OCI-LY7 (cell line): Measurements from ENCODE around the gene PRKG1. TPM values are rescaled to one million over a fixed set of nuclear protein-coding genes. Genes with fewer than 3 reads are reported as not detected.

Experiments used
- BruUV-seq: library from RNA; stranded (reverse); fragments of 400-500 nt; replicated peaks from 2 replicates; lab custom pipeline; 2021; lab: Mats Ljungman, UMichigan
- CTCF ChIA-PET: fragments of 300-600 bp; sonication (Branson Sonifier 250); formaldehyde crosslinking; loops from one replicate; lab custom pipeline; 2022; ENCODE audit warnings: antibody characterized with exemption; ENCODE audit not compliant: unreplicated experiment; lab: Charles Lee
- POLR2A ChIA-PET: fragments of 300-600 bp; sonication (Branson Sonifier 250); formaldehyde crosslinking; loops from one replicate; lab custom pipeline; 2022; ENCODE audit warnings: antibody characterized with exemption; lab: Charles Lee
- DNase-seq: peaks from one replicate; pipeline ENCODE4 v3.0.0-alpha.2; 2015; ENCODE audit warnings: low spot score
- H2AFZ ChIP-seq: fragments of 200-600 bp; sonication (generic), shearing (Covaris generic); 2 replicates; pipeline ENCODE4 v1.6.1; 2014; ENCODE audit warnings: mild to moderate bottlenecking, antibody characterized with exemption, low read length, moderate library complexity
- H3K27ac ChIP-seq: fragments of 200-600 bp; sonication (generic); 2 replicates; pipeline ENCODE4 v1.5.1; 2014; ENCODE audit warnings: mixed run types, low read depth, mild to moderate bottlenecking, moderate library complexity, low read length, inconsistent platforms; ENCODE audit not compliant: poor library complexity, severe bottlenecking
- H3K36me3 ChIP-seq: fragments of 200-600 bp; sonication (generic); 2 replicates; pipeline ENCODE4 v1.6.1; 2014; ENCODE audit warnings: mild to moderate bottlenecking, antibody characterized with exemption, low read length, moderate library complexity, mixed read lengths; ENCODE audit not compliant: insufficient read depth
- H3K4me1 ChIP-seq: fragments of 200-600 bp; sonication (generic); 2 replicates; pipeline ENCODE4 v1.5.1; 2014; ENCODE audit warnings: mild to moderate bottlenecking, low read length; ENCODE audit not compliant: insufficient read depth, poor library complexity, severe bottlenecking
- H3K4me2 ChIP-seq: fragments of 200-600 bp; sonication (generic); 2 replicates; pipeline ENCODE4 v1.6.1; 2014; ENCODE audit warnings: mild to moderate bottlenecking, low read length
- H3K4me3 ChIP-seq: fragments of 200-600 bp; sonication (generic); 2 replicates; pipeline ENCODE4 v1.5.1; 2014; ENCODE audit warnings: mild to moderate bottlenecking, low read depth, low read length; ENCODE audit not compliant: poor library complexity, severe bottlenecking
- H3K79me2 ChIP-seq: fragments of 200-600 bp; sonication (generic); 2 replicates; pipeline ENCODE4 v1.6.1; 2016; ENCODE audit warnings: low read depth, mild to moderate bottlenecking, low read length, moderate library complexity, mixed read lengths; ENCODE audit not compliant: insufficient read depth
- H3K9me2 ChIP-seq: fragments of 200-600 bp; sonication (generic); 2 replicates; pipeline ENCODE4 v1.6.1; 2016; ENCODE audit warnings: mild to moderate bottlenecking, low read length, mixed read lengths; ENCODE audit not compliant: insufficient read depth
- H3K9me3 ChIP-seq: fragments of 200-600 bp; sonication (generic); 2 replicates; pipeline ENCODE4 v1.6.1; 2014; ENCODE audit warnings: mild to moderate bottlenecking, mixed run types, low read length, mixed read lengths
- H4K20me1 ChIP-seq: fragments of 200-600 bp; sonication (generic); 2 replicates; pipeline ENCODE4 v1.6.1; 2014; ENCODE audit warnings: mild to moderate bottlenecking, antibody characterized with exemption, low read length, moderate library complexity, mixed read lengths; ENCODE audit not compliant: insufficient read depth
- CTCF ChIP-seq: fragments of 200-600 bp; sonication (generic); conservative IDR thresholded peaks from 2 replicates; pipeline ENCODE4 v1.5.1; 2014; ENCODE audit warnings: mild to moderate bottlenecking, antibody characterized with exemption, low read length, moderate library complexity, mixed read lengths
- EZH2phosphoT487 ChIP-seq: fragments of 200-600 bp; sonication (generic); IDR thresholded peaks from 2 replicates; pipeline ENCODE4 v1.6.1; 2018; ENCODE audit warnings: low read depth, borderline replicate concordance, mild to moderate bottlenecking, mixed run types, antibody characterized with exemption, low read length, moderate library complexity, mixed read lengths
- intact Hi-C: fragments of 100-400 bp; cut with micrococcal nuclease; formaldehyde crosslinking; loops from one replicate; pipeline ENCODE4 v1.10.0; 2022; ENCODE audit not compliant: unreplicated experiment
- total RNA-seq, 2 experiments: library from RNA; depleted of rRNA in 1 of 2; stranded (reverse); fragments of >200 nt in 1 of 2; shearing (Covaris generic) in 1 of 2; gene quantifications; 2 replicates each; pipeline ENCODE4 v1.2.3, GENCODE V29; 2014 to 2022

The PRKG1 gene
- total RNA-seq, 2 experiments from 2014 or later: not detected

GRCh38 chr10:51896849-51897248 is 822.6 kb downstream of the PRKG1 start:
- Histone ChIP-seq H3K36me3 (no peaks in the 10 kb centered on the region), H3K4me3 (no peak overlapping the region), H3K4me1 (no peaks in the 10 kb centered on the region), H3K9me2 (no peaks in the 10 kb centered on the region), H4K20me1 (no peaks in the 10 kb centered on the region), H3K79me2 (no peaks in the 10 kb centered on the region), H2AFZ (no peak overlapping the region), H3K9me3 (no peaks in the 10 kb centered on the region), H3K4me2 (no peak overlapping the region), H3K27ac (no peak overlapping the region)
- no TSS peak for BruUV-seq
- no peak for DNase-seq
- CTCF ChIA-PET: no interaction called here
- no peak for TF ChIP-seq CTCF
- no peak for TF ChIP-seq EZH2phosphoT487
- intact Hi-C loops: no loop called here
- POLR2A ChIA-PET: no interaction called here

GRCh38 chr10:51897560-51897959 is 823.3 kb downstream of the PRKG1 start:
- POLR2A ChIA-PET: interaction anchor here (0.7 kb wide), 1 partner anchor 111 kb away, joined by 3 read pairs; no protein-coding TSS in a partner anchor
- BruUV-seq: no TSS peak
- TF ChIP-seq EZH2phosphoT487: no peak
- TF ChIP-seq CTCF: no peak

DNA sequence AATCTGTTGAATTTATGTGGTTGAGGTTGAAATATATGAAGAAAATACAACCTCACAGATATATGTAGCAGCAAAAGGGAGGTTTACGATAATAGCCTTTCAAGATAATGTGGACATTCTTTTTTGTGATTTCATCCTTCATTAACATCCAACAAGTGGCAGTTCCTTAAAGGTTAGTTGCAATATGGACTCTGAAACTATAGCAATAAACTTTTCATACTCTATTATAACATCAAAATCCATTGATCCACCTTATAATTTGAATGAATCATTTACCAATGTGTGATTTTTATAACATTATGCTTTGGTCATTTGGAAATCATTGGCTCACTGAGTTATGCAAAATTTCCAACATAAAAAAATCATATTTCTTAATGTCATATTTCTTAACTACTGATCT is 825.9 kb downstream of the PRKG1 start:
- TF ChIP-seq CTCF (no peak), EZH2phosphoT487 (no peak)
- intact Hi-C loops: no loop called here
- no peaks in the 10 kb centered on the region for H3K36me3 ChIP-seq
- H4K20me1 ChIP-seq: no peaks in the 10 kb centered on the region
- H3K79me2 ChIP-seq: no peaks in the 10 kb centered on the region
- no peaks in the 10 kb centered on the region for H3K4me1 ChIP-seq
- CTCF ChIA-PET: no interaction called here
- H3K9me3 ChIP-seq: no peaks in the 10 kb centered on the region
- no peak overlapping the region for H3K4me2 ChIP-seq
- POLR2A ChIA-PET: interaction anchor here (1.7 kb wide), 1 partner anchor 14 kb away, joined by 4 read pairs; no protein-coding TSS in a partner anchor
- no TSS peak for BruUV-seq
- DNase-seq: no peak
- H3K4me3 ChIP-seq: no peak overlapping the region
- no peak overlapping the region for H2AFZ ChIP-seq
- H3K27ac ChIP-seq: no peak overlapping the region
- H3K9me2 ChIP-seq: no peaks in the 10 kb centered on the region

More at GRCh38 chr10:51897560-51897959, 823.3 kb downstream of the PRKG1 start:
- Histone ChIP-seq H4K20me1 (no peaks in the 10 kb centered on the region), H3K9me2 (no peaks in the 10 kb centered on the region), H3K4me2 (no peak overlapping the region), H3K9me3 (no peaks in the 10 kb centered on the region), H3K27ac (no peak overlapping the region), H2AFZ (no peak overlapping the region), H3K79me2 (no peaks in the 10 kb centered on the region), H3K4me1 (no peaks in the 10 kb centered on the region), H3K4me3 (no peak overlapping the region), H3K36me3 (no peaks in the 10 kb centered on the region)
- no peak for DNase-seq
- intact Hi-C loops: no loop called here
- CTCF ChIA-PET: no interaction called here
